Coronary artery (tissue), 2 donors: ENCODE measurements around the gene PTGIS.
A peak's percentile ranks its signal among the peaks of the same experiment; 100 is the strongest.

Experiments
- DNase-seq: peaks from one replicate; pipeline ENCODE4 v3.0.0-alpha.2; 2017; ENCODE audit warnings: low spot score
- H3K27ac ChIP-seq, 2 donors: fragments of 200-600 bp; sonication (generic); one replicate each; pipeline ENCODE4 v1.5.1; 2016 to 2019
- H3K4me3 ChIP-seq: fragments of 200-600 bp; sonication (generic); 2 replicates; pipeline ENCODE4 v1.5.1; 2016; ENCODE audit warnings: mild to moderate bottlenecking, moderate library complexity
- TF ChIP-seq, protein P1 (sequence below): fragments of 200-600 bp; sonication (generic); IDR thresholded peaks from one replicate; pipeline ENCODE4 v1.5.1; 2019; ENCODE audit warnings: antibody characterized with exemption

PTGIS gene

DNA sequence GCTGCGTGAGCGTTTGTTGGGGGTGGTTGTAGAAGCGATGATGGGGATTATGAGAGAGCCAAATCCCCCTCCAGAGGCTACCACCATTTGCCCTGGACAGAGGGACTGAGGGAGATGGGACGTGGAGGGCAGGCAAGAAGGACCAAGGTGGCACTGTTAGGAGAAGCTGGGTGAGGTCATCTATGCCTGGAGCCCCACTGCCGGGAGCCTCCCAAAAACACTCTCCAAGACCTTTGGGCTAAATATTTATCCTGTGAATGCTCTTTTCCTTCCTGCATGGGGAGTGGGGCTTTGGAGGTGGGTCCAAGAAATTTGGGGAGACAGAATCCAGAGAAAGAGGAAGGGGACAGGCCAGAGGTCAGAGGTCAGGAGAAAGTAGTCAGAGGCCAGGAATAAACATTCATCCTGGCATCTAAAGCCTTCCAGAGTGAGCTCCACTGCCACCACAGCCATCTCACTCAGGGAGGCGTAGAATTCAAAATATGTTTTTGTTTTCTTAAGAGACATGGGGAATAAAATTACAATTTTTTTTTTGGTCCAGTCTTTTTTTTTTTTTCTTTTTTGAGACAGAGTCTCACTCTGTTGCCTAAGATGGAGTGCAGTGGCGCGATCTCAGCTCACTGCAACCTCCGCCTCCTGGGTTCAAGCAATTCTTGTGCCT lies 17.8 kb upstream of the PTGIS start:
- Histone ChIP-seq H3K4me3 (no peak overlapping the region), H3K27ac (peak overlapping the region; percentile 75 to 95)
- TF ChIP-seq, protein P1, sequence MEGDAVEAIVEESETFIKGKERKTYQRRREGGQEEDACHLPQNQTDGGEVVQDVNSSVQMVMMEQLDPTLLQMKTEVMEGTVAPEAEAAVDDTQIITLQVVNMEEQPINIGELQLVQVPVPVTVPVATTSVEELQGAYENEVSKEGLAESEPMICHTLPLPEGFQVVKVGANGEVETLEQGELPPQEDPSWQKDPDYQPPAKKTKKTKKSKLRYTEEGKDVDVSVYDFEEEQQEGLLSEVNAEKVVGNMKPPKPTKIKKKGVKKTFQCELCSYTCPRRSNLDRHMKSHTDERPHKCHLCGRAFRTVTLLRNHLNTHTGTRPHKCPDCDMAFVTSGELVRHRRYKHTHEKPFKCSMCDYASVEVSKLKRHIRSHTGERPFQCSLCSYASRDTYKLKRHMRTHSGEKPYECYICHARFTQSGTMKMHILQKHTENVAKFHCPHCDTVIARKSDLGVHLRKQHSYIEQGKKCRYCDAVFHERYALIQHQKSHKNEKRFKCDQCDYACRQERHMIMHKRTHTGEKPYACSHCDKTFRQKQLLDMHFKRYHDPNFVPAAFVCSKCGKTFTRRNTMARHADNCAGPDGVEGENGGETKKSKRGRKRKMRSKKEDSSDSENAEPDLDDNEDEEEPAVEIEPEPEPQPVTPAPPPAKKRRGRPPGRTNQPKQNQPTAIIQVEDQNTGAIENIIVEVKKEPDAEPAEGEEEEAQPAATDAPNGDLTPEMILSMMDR: no peak
- no peak for DNase-seq

DNA sequence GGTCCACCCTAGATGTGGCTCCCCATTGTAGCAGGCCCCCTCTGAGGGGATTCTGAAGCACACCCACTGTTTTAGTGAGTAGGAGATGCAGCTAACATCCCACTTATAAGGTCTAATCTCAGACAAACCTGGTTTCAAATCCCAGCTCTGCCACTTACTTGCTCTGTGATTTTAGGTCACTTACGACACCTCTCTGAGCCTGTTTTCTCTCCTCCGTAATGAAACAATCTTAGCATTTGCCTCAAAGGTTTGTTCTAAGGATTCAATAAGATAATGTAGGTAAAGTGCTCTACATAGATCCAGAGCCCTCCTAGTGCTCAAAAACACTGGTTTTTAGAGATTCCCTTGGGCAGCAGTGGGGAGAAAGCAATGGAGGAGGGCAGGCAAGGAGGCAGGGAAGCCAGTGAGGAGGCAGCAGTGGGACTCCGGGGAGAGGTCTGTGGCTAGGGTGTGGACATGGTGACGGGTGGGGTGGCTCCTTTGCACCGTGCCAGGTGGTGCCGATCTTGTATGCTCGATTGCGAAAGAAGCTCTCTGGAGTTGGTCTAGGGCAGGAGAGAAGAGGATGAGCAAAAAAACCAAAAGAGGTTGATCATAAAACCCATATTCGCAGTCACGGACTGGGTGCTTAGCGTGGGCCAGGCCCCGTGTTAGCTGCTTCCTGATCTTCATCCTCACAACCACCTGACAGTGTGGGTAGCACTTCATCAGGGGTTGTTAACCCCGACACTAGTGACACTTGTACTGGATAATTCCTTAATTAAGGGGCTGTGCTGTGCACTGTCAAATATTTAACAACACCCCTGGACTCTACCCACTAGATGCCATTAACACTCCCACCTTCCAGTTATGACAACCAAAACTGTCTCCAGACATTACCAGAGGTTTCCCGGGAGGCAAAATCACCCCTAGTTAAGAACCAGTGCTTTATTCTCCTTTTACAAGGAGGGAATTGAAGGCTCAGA lies 16.8 kb upstream of the PTGIS start:
- peak; percentile 72 for DNase-seq
- peak overlapping the region; percentile 75 to 95 for H3K27ac ChIP-seq
- H3K4me3 ChIP-seq: no peak overlapping the region
- TF ChIP-seq, protein P1: no peak

DNA sequence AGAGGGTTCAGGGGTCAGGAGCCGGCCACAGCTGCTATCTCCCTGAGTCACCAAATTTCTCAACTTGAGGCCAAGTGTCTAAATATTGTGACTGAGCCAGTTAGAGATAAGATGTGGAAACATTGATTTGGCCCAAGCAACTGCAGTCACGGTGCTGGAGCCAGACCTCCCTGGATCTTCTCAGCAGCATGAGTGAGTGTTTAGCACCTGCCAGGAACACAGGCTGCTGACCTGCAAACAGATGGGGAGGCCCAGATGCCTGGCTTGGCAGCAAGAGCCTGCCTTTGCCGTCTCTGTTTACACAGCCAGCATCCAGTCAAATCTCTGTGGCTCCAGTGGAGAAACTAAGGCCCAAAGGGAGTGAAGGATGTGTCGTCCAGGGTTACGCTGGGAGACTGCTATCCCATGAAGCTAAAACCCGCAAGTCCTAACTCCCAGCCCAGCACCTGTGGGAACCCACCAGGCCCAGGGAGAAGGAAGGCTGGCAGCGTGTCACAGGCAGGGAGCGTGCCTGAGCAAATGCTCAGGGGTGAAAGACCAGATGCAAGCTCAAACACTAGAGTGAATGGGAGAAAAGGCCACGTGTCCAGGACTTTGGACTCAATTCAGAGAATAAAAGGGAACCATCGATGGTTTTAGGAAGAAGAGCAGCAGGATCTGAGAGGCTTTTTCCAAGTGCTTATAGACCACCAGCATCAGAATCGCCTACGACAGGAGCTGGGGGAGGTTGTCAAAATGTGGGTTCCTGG lies 15.9 kb upstream of the PTGIS start:
- H3K27ac ChIP-seq: peak overlapping the region; percentile 75 to 95
- H3K4me3 ChIP-seq: no peak overlapping the region
- DNase-seq: peak; percentile 93
- TF ChIP-seq, protein P1: no peak

DNA sequence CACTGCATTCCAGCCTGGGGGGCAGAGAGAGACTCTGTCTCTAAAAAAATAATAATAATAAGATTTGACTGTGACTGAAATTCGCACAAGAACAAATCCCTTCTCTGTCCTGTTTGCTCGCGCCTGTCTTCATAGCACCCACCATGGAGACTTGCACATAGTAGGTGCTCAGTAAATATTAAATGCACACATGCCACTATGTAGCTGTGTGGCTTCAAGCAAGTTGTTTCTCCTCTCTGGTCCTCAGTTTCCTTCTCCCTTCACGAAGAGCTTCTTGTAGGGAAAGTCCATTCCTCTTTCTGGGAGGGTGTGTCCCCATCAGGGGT lies 15.4 kb upstream of the PTGIS start:
- TF ChIP-seq, protein P1: no peak
- no peak for DNase-seq
- Histone ChIP-seq H3K4me3 (no peak overlapping the region), H3K27ac (peak overlapping the region; percentile 75 to 95)

DNA sequence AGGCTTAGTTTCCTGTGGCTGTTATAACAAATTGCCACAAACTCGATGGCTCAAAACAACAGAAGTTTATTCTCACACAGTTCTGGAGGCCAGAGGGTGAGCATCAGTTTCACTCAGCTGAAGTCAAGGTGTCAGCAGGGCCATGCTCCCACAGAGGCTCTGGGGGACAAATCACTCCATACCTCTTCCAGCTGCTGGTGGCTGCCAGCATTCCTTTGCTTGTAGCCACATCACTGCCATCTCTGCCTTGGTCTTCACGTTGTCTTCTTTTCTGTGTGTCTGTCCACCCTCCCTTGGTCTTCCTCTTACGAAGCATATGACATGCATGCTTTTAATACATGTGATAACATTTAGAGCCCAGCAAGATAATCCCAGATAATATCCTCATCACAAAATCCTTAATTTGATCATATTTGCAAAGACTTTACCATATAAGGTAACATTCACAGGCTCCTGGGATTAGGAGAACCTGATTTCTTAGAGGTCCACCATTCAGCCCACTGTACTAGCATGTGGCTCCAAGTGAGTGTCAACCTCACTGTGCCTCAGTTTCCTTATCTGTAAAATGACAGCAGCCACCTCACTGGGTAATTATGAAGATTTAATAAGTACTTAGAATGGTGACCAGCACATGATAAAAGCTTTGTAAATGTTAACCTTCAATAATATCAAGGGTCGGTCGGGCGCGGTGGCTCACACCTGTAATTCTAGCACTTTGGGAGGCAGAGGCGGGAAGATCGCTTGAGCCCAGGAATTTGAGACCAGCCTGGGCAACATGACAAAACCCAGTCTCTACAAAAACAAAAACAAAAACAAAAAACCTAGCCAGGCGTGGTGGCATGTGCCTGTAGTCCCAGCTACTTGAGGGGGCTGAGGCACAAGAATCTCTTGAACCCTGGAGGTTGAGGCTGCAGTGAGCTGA lies 14.7 kb upstream of the PTGIS start:
- peak overlapping the region; percentile 75 to 95 for H3K27ac ChIP-seq
- TF ChIP-seq, protein P1: no peak

DNA sequence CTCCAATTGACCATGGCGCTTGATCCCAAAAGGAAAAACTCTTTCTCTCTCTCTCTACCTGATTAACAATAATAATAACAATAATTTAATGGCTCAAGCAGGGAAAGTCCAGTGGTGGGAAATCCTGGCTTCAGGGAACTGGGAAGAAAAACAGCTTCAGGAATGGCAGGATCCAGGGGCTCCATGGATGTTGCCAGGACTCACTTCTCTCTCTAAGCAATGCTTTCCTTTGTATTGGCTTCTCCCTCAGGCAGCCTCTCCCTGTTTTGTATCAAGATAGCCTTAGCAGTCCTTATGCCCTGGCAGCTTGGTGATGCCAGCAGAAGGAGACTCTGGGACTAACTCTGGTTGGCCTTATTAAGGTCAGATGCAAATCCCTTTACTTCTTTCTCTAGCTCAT lies 13.5 kb upstream of the PTGIS start:
- Histone ChIP-seq H3K27ac (peak overlapping the region; percentile 81 to 95), H3K4me3 (no peak overlapping the region)
- no peak for DNase-seq
- TF ChIP-seq, protein P1: no peak

More for the DNA sequence above, 14.7 kb upstream of the PTGIS start:
- H3K4me3 ChIP-seq: no peak overlapping the region
- no peak for DNase-seq
